ENCODE measurements around the gene LDLRAD4.

LDLRAD4 gene

DNA sequence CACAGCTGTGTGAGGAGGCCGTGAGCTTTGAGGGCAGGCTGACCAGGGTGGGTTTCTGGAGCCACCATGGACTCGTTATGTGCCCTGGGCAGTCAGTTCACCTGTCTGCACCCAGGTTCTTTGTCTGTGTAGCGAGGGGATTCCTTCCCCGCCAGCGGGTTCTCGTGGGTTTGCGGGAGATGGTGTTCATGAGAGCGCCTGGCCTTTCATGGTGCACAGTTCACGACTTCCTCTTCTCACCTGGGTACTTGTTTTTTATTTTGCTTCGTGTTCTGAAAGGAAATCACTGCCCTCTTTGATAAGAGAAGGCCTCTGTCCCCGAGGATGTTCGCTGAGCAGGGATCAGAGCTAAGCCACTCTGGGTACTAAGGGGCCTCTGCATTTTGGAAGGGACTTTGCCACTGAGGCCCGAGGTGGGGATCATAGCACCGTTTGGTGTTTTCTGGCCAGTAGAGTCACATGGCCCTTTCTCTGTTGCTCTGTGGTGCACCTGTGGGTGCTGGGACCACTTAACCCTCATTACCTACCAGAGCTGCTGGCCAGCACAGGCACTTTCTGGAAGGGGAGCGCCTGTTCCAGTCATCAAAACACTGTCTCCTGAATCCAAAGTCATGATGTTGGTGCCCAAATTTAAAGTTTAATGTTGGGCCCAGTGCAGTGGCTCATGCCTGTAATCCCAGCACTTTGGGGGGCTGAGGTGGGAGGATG lies 78.5 kb downstream of the LDLRAD4 start:
- no peak for TF ChIP-seq ZFP30 (CRISPR knock-in tag; IDR thresholded peaks at IDR 0.05)
- no peak for TF ChIP-seq RARB (CRISPR knock-in tag; IDR thresholded peaks at IDR 0.05)
- TF ChIP-seq, protein P1, sequence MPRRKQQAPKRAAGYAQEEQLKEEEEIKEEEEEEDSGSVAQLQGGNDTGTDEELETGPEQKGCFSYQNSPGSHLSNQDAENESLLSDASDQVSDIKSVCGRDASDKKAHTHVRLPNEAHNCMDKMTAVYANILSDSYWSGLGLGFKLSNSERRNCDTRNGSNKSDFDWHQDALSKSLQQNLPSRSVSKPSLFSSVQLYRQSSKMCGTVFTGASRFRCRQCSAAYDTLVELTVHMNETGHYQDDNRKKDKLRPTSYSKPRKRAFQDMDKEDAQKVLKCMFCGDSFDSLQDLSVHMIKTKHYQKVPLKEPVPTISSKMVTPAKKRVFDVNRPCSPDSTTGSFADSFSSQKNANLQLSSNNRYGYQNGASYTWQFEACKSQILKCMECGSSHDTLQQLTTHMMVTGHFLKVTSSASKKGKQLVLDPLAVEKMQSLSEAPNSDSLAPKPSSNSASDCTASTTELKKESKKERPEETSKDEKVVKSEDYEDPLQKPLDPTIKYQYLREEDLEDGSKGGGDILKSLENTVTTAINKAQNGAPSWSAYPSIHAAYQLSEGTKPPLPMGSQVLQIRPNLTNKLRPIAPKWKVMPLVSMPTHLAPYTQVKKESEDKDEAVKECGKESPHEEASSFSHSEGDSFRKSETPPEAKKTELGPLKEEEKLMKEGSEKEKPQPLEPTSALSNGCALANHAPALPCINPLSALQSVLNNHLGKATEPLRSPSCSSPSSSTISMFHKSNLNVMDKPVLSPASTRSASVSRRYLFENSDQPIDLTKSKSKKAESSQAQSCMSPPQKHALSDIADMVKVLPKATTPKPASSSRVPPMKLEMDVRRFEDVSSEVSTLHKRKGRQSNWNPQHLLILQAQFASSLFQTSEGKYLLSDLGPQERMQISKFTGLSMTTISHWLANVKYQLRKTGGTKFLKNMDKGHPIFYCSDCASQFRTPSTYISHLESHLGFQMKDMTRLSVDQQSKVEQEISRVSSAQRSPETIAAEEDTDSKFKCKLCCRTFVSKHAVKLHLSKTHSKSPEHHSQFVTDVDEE (CRISPR knock-in tag; IDR thresholded peaks at IDR 0.05) = no peak
- no peak for TF ChIP-seq ZNF565 (CRISPR knock-in tag; conservative IDR thresholded peaks at IDR 0.05; ENCODE audit: low read depth)
- TF ChIP-seq BACH2 (CRISPR knock-in tag; IDR thresholded peaks at IDR 0.05; ENCODE audit: borderline replicate concordance) = no peak
- TF ChIP-seq ZC3H10 (CRISPR knock-in tag; IDR thresholded peaks at IDR 0.05) = no peak
- TF ChIP-seq, protein P2, sequence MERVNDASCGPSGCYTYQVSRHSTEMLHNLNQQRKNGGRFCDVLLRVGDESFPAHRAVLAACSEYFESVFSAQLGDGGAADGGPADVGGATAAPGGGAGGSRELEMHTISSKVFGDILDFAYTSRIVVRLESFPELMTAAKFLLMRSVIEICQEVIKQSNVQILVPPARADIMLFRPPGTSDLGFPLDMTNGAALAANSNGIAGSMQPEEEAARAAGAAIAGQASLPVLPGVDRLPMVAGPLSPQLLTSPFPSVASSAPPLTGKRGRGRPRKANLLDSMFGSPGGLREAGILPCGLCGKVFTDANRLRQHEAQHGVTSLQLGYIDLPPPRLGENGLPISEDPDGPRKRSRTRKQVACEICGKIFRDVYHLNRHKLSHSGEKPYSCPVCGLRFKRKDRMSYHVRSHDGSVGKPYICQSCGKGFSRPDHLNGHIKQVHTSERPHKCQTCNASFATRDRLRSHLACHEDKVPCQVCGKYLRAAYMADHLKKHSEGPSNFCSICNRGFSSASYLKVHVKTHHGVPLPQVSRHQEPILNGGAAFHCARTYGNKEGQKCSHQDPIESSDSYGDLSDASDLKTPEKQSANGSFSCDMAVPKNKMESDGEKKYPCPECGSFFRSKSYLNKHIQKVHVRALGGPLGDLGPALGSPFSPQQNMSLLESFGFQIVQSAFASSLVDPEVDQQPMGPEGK (CRISPR knock-in tag; IDR thresholded peaks at IDR 0.05; ENCODE audit: borderline replicate concordance) = no peak
- TF ChIP-seq, protein P3, sequence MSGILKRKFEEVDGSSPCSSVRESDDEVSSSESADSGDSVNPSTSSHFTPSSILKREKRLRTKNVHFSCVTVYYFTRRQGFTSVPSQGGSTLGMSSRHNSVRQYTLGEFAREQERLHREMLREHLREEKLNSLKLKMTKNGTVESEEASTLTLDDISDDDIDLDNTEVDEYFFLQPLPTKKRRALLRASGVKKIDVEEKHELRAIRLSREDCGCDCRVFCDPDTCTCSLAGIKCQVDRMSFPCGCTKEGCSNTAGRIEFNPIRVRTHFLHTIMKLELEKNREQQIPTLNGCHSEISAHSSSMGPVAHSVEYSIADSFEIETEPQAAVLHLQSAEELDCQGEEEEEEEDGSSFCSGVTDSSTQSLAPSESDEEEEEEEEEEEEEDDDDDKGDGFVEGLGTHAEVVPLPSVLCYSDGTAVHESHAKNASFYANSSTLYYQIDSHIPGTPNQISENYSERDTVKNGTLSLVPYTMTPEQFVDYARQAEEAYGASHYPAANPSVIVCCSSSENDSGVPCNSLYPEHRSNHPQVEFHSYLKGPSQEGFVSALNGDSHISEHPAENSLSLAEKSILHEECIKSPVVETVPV (CRISPR knock-in tag; IDR thresholded peaks at IDR 0.05) = no peak
- no peak for TF ChIP-seq OSR1 (CRISPR knock-in tag; IDR thresholded peaks at IDR 0.05)
- TF ChIP-seq SNAI2 (CRISPR knock-in tag; IDR thresholded peaks at IDR 0.05) = no peak
- TF ChIP-seq ISL1 (CRISPR knock-in tag; IDR thresholded peaks at IDR 0.05) = no peak
- TF ChIP-seq, protein P4, sequence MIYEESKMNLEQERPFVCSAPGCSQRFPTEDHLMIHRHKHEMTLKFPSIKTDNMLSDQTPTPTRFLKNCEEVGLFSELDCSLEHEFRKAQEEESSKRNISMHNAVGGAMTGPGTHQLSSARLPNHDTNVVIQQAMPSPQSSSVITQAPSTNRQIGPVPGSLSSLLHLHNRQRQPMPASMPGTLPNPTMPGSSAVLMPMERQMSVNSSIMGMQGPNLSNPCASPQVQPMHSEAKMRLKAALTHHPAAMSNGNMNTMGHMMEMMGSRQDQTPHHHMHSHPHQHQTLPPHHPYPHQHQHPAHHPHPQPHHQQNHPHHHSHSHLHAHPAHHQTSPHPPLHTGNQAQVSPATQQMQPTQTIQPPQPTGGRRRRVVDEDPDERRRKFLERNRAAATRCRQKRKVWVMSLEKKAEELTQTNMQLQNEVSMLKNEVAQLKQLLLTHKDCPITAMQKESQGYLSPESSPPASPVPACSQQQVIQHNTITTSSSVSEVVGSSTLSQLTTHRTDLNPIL (CRISPR knock-in tag; IDR thresholded peaks at IDR 0.05; ENCODE audit: low read depth) = no peak
- no peak for TF ChIP-seq TCF4 (CRISPR knock-in tag; IDR thresholded peaks at IDR 0.05; ENCODE audit: borderline replicate concordance)
- TF ChIP-seq CSDC2 (CRISPR knock-in tag; IDR thresholded peaks at IDR 0.05) = no peak
- no peak for TF ChIP-seq ZNF8 (CRISPR knock-in tag; IDR thresholded peaks at IDR 0.05)
- TF ChIP-seq POU6F1 (CRISPR knock-in tag; IDR thresholded peaks at IDR 0.05; ENCODE audit: borderline replicate concordance, low read depth) = no peak
- no peak for TF ChIP-seq GLIS3 (CRISPR knock-in tag; IDR thresholded peaks at IDR 0.05)
- no peak for TF ChIP-seq PPARA (CRISPR knock-in tag; IDR thresholded peaks at IDR 0.05; ENCODE audit: borderline replicate concordance)
- no peak for TF ChIP-seq ZFP3 (CRISPR knock-in tag; IDR thresholded peaks at IDR 0.05)
- TF ChIP-seq ESRRG (CRISPR knock-in tag; IDR thresholded peaks at IDR 0.05) = no peak
- ATAC-seq = no peak

DNA sequence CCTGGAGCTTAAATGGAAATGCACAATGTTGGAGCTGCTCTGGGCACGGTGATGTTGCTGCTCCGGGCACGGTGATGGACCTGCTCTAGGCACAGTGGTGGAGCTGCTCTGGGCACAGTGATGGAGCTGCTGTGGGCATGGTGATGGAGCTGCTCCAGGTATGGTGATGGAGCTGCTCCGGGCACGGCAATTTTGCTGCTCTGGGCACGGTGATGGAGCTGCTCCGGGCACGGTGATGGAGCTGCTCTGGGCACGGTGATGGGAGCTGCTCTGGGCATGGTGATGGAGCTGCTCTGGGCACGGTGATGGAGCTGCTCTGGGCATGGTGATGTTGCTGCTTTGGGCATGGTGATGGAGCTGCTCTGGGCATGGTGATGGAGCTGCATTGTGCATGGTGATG lies 79.7 kb downstream of the LDLRAD4 start:
- TF ChIP-seq PPARA (CRISPR knock-in tag; IDR thresholded peaks at IDR 0.05; ENCODE audit: borderline replicate concordance) (no peak), SNAI2 (CRISPR knock-in tag; IDR thresholded peaks at IDR 0.05) (no peak), ZFP30 (CRISPR knock-in tag; IDR thresholded peaks at IDR 0.05) (no peak), ARNTL (CRISPR knock-in tag; IDR thresholded peaks at IDR 0.05; ENCODE audit: borderline replicate concordance, low read depth) (no peak)
- TF ChIP-seq, protein P4 (CRISPR knock-in tag; IDR thresholded peaks at IDR 0.05; ENCODE audit: low read depth) = no peak
- ATAC-seq = no peak

Measured in SK-N-SH treated with all-trans-retinoic acid at 6 μM for 48 hours (cell line).